ENCODE data around the gene TTC7B.

Gene TTC7B

DNA sequence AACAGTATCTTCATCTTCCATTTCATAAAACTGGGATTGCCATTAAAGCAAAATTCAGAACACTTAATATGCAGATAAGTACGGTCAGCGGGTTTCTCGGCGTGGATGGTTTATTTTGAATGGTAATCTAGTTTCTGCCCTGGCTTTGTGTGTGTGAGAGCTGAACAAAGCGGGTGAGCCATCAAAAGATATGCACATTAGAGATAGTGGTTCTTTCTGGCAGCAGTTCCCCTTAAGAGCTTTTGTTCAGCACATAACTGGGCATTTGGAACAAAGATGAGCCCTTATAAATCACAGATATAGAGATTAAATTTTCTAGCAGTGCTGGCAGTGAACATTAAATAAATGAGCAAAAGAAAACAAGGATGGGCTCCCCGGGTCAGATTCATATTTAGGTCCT lies 211.9 kb downstream of the TTC7B start:
- H3K27ac ChIP-seq (ENCODE audit: low read depth, low read length, poor library complexity, severe bottlenecking) = no peak overlapping the region
- no peaks in the 10 kb centered on the region for H3K9me2 ChIP-seq (ENCODE audit: low read depth, low read length)
- no peak for TF ChIP-seq EZH2 (IDR thresholded peaks at IDR 0.05; ENCODE audit: borderline replicate concordance, low read length)
- TF ChIP-seq, protein P1, sequence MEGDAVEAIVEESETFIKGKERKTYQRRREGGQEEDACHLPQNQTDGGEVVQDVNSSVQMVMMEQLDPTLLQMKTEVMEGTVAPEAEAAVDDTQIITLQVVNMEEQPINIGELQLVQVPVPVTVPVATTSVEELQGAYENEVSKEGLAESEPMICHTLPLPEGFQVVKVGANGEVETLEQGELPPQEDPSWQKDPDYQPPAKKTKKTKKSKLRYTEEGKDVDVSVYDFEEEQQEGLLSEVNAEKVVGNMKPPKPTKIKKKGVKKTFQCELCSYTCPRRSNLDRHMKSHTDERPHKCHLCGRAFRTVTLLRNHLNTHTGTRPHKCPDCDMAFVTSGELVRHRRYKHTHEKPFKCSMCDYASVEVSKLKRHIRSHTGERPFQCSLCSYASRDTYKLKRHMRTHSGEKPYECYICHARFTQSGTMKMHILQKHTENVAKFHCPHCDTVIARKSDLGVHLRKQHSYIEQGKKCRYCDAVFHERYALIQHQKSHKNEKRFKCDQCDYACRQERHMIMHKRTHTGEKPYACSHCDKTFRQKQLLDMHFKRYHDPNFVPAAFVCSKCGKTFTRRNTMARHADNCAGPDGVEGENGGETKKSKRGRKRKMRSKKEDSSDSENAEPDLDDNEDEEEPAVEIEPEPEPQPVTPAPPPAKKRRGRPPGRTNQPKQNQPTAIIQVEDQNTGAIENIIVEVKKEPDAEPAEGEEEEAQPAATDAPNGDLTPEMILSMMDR (IDR thresholded peaks at IDR 0.05; ENCODE audit: low read length) = no peak
- H3K79me2 ChIP-seq (ENCODE audit: insufficient read depth, low read length) = no peaks in the 10 kb centered on the region
- no peaks in the 10 kb centered on the region for H3K4me1 ChIP-seq (ENCODE audit: insufficient read depth, low read length, severe bottlenecking)
- no peak overlapping the region for H3K4me3 ChIP-seq (ENCODE audit: low read depth, low read length, poor library complexity, severe bottlenecking)
- no peak overlapping the region for H2AFZ ChIP-seq (ENCODE audit: low read length)
- H3K27me3 ChIP-seq (ENCODE audit: insufficient read depth, low read length) = no peaks in the 10 kb centered on the region
- H3K36me3 ChIP-seq (ENCODE audit: insufficient read depth, low read length) = no peaks in the 10 kb centered on the region
- H3F3A ChIP-seq (ENCODE audit: insufficient read depth, low read length) = no peaks in the 10 kb centered on the region
- no peak overlapping the region for H3K4me2 ChIP-seq (ENCODE audit: low read length)
- H3K9ac ChIP-seq (ENCODE audit: low read length) = no peak overlapping the region
- no peaks in the 10 kb centered on the region for H3K9me3 ChIP-seq (ENCODE audit: low read length)
- H4K20me1 ChIP-seq (ENCODE audit: insufficient read depth, low read length) = no peaks in the 10 kb centered on the region

DNA sequence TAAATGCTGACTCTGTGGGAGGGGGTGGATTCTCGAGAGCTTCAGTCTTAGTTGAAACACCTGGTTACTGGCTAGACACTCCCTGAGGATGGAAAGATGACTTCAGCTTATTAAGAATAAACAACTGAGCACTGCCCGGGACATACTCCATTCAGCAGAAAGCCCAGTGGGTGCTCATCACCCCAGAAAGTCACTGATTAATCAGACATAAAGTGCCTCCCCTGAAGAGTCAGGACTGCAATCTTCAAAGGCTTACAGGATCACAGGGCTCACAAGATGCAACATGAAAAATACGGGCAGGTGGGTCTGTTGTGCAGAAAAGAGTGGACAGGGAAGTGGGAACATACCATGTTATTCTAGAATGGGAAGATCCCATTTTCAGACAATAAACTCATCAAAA lies 212.4 kb downstream of the TTC7B start:
- Histone ChIP-seq H3K9me3 (ENCODE audit: low read length) (no peaks in the 10 kb centered on the region), H3K36me3 (ENCODE audit: insufficient read depth, low read length) (no peaks in the 10 kb centered on the region), H3K27me3 (ENCODE audit: insufficient read depth, low read length) (no peaks in the 10 kb centered on the region), H3K79me2 (ENCODE audit: insufficient read depth, low read length) (no peaks in the 10 kb centered on the region), H3K4me1 (ENCODE audit: insufficient read depth, low read length, severe bottlenecking) (no peaks in the 10 kb centered on the region), H3K4me3 (ENCODE audit: low read depth, low read length, poor library complexity, severe bottlenecking) (no peak overlapping the region), H4K20me1 (ENCODE audit: insufficient read depth, low read length) (no peaks in the 10 kb centered on the region), H2AFZ (ENCODE audit: low read length) (no peak overlapping the region), H3K9ac (ENCODE audit: low read length) (no peak overlapping the region), H3K27ac (ENCODE audit: low read depth, low read length, poor library complexity, severe bottlenecking) (no peak overlapping the region), H3F3A (ENCODE audit: insufficient read depth, low read length) (no peaks in the 10 kb centered on the region), H3K9me2 (ENCODE audit: low read depth, low read length) (no peaks in the 10 kb centered on the region), H3K4me2 (ENCODE audit: low read length) (no peak overlapping the region)
- TF ChIP-seq, protein P1 (IDR thresholded peaks at IDR 0.05; ENCODE audit: low read length) = no peak
- TF ChIP-seq EZH2 (IDR thresholded peaks at IDR 0.05; ENCODE audit: borderline replicate concordance, low read length) = no peak

DNA sequence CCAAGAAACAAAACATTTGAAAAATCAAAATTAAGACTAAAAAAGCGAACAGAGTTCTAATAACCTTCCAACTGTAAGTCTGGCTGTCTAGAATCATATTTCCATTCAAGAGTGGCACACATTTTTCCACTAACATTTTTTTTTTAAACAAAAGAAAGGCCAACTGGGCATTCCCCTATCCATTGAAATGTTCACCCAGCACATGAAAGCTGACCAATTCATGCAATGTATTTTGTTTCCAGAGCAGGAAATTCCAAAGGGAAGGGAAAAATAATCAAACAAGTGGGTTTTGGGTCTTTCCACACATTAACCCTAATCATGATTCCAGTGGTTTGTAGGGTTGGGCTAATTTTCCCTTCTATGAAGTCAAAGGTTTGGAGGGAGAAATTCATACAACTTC lies 212.9 kb downstream of the TTC7B start:
- H3K4me1 ChIP-seq (ENCODE audit: insufficient read depth, low read length, severe bottlenecking) = no peaks in the 10 kb centered on the region
- no peaks in the 10 kb centered on the region for H3K9me2 ChIP-seq (ENCODE audit: low read depth, low read length)

More for the DNA sequence above, 212.9 kb downstream of the TTC7B start:
- Histone ChIP-seq H3K4me3 (ENCODE audit: low read depth, low read length, poor library complexity, severe bottlenecking) (no peak overlapping the region), H4K20me1 (ENCODE audit: insufficient read depth, low read length) (no peaks in the 10 kb centered on the region), H3K27ac (ENCODE audit: low read depth, low read length, poor library complexity, severe bottlenecking) (no peak overlapping the region), H3K9me3 (ENCODE audit: low read length) (no peaks in the 10 kb centered on the region), H3K27me3 (ENCODE audit: insufficient read depth, low read length) (no peaks in the 10 kb centered on the region), H3K79me2 (ENCODE audit: insufficient read depth, low read length) (no peaks in the 10 kb centered on the region), H3K4me2 (ENCODE audit: low read length) (no peak overlapping the region), H3F3A (ENCODE audit: insufficient read depth, low read length) (no peaks in the 10 kb centered on the region), H3K36me3 (ENCODE audit: insufficient read depth, low read length) (no peaks in the 10 kb centered on the region), H3K9ac (ENCODE audit: low read length) (no peak overlapping the region), H2AFZ (ENCODE audit: low read length) (no peak overlapping the region)
- TF ChIP-seq, protein P1 (IDR thresholded peaks at IDR 0.05; ENCODE audit: low read length) = no peak
- no peak for TF ChIP-seq EZH2 (IDR thresholded peaks at IDR 0.05; ENCODE audit: borderline replicate concordance, low read length)
